GM19023 (cell line): ENCODE results near the gene NRXN2.

ENCODE experiments used
- ATAC-seq: cut with Tn5 transposase; IDR thresholded peaks from one replicate; pipeline ENCODE4 v1.9.1; 2021; ENCODE audit warnings: mild to moderate bottlenecking, moderate library complexity; ENCODE audit not compliant: unreplicated experiment

Gene NRXN2

GRCh38 chr11:64609436-64610047 is 113.5 kb downstream of the NRXN2 start:
- no peak for ATAC-seq

- ATAC-seq, result no peak
These were observed 114.4 kb downstream of the NRXN2 start for GRCh38 chr11:64608636-64609035.

- no peak for ATAC-seq
These were observed 115.0 kb downstream of the NRXN2 start for GRCh38 chr11:64608046-64608445.

- no peak for ATAC-seq
These were observed 115.5 kb downstream of the NRXN2 start for GRCh38 chr11:64607381-64607985.

GRCh38 chr11:64606796-64607380 is 116.1 kb downstream of the NRXN2 start:
- ATAC-seq, result no peak

GRCh38 chr11:64605656-64606585 is 117.1 kb downstream of the NRXN2 start:
- no peak for ATAC-seq

GRCh38 chr11:64605244-64605560 is 117.8 kb downstream of the NRXN2 start:
- no peak for ATAC-seq

GRCh38 chr11:64604458-64605243 is 118.3 kb downstream of the NRXN2 start:
- ATAC-seq, result no peak

- no peak for ATAC-seq
These were observed 119.4 kb downstream of the NRXN2 start for GRCh38 chr11:64603411-64604110.

GRCh38 chr11:64602466-64603070 is 120.4 kb downstream of the NRXN2 start:
- no peak for ATAC-seq

- ATAC-seq, result no peak
These were observed 121.2 kb downstream of the NRXN2 start for GRCh38 chr11:64601605-64602465.

GRCh38 chr11:64600281-64600992 is 122.6 kb downstream of the NRXN2 start:
- no peak for ATAC-seq

- no peak for ATAC-seq
These were observed 123.2 kb downstream of the NRXN2 start for GRCh38 chr11:64599698-64600211.

- ATAC-seq, result no peak
These were observed 124.0 kb downstream of the NRXN2 start for GRCh38 chr11:64598797-64599697.

GRCh38 chr11:64598106-64598796 is 124.7 kb downstream of the NRXN2 start:
- no peak for ATAC-seq

- no peak for ATAC-seq
These were observed 125.3 kb downstream of the NRXN2 start for GRCh38 chr11:64597671-64598101.
